NCI-H510A treated with DMSO at 0.1 percent for 48 hours (cell line): ENCODE measurements around the gene PRCD.
A peak's percentile ranks its signal among the peaks of the same experiment; 100 is the strongest.

ENCODE experiments used
- DNase-seq: peaks from one replicate; lab custom pipeline; 2025; lab: John Stamatoyannopoulos, UW

PRCD gene

GRCh38 chr17:76570877-76571471, 31.1 kb downstream of the PRCD start:
- DNase-seq: no peak

GRCh38 chr17:76572201-76572910, 32.5 kb downstream of the PRCD start:
- DNase-seq: no peak

- DNase-seq: no peak
Observed at GRCh38 chr17:76573096-76573495, 33.3 kb downstream of the PRCD start.

- no peak for DNase-seq
Observed at GRCh38 chr17:76574166-76574565, 34.3 kb downstream of the PRCD start.

GRCh38 chr17:76575570-76575969, 35.7 kb downstream of the PRCD start:
- DNase-seq: no peak

GRCh38 chr17:76576189-76576588, 36.3 kb downstream of the PRCD start:
- no peak for DNase-seq

GRCh38 chr17:76577876-76578275, 38.0 kb downstream of the PRCD start:
- DNase-seq: no peak

DNA sequence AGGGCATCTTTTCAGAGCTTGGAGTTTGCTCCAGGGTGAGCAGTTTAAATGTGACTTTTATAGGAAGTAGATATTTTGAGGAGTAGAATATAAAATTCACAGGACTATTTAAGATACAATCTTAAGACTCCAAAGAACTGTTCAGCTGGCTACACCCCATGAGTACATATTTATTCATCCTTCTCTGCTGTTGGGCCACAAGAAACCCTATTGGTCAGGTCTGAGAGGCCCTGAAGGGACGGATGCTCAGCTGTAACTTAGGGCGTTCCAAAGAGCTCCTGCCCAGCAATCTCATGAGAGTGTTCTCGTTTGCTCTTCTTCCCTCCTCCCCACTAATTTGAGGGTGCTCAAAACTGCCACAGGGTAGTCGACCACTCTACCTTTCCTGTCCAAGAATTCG, 38.5 kb downstream of the PRCD start:
- DNase-seq: no peak

- DNase-seq: no peak
Observed at GRCh38 chr17:76579281-76579680, 39.4 kb downstream of the PRCD start.

DNA sequence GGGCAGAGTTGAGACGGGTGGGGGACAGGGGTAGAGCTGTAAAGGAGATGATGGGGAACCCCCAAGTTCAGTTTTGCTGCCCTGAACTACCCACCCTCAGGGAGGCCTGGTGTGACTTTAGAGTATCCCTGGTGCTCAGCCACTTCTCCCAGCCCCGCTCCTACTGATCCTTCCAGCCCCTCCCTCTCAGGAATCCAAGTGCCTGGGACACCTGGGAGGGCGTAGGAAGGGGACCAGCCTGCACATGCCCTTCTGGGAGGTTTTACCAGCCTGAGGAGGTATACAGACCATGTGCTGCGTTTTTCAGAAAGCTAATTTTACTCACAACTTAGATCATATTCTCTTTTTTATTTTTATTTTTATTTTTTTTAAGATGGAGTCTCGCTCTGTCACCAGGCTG, 41.7 kb downstream of the PRCD start:
- no peak for DNase-seq

DNA sequence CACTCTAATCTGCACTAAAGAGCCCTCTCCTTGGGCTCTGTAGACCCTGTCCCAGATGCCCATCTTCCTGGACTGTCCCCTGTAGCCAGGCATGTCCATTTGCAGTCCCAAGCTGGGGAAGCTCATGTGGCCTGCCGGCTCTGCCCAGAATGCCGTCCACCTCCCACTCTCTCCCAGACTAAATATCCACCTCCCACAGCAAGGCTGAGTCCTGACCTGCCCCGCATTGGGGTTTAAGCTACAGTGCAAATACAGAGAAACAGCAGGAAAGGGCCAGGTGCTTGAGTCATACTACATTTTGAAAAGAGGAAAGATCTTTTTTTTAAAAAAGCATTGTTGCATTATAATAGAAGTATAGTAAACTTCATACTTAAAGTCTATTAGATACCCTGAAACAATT, 42.8 kb downstream of the PRCD start:
- no peak for DNase-seq

- DNase-seq: no peak
Observed at GRCh38 chr17:76584427-76585032, 44.7 kb downstream of the PRCD start.

GRCh38 chr17:76585033-76585648, 45.3 kb downstream of the PRCD start:
- DNase-seq: no peak

GRCh38 chr17:76585649-76586593, 46.1 kb downstream of the PRCD start, which contains the start of gene ST6GALNAC2:
Gene ST6GALNAC2, minus strand, starts transcription at chr17:76585860. Its CDS starts 52 bp downstream, at chr17:76585808.
- DNase-seq: peak; percentile 70

DNA sequence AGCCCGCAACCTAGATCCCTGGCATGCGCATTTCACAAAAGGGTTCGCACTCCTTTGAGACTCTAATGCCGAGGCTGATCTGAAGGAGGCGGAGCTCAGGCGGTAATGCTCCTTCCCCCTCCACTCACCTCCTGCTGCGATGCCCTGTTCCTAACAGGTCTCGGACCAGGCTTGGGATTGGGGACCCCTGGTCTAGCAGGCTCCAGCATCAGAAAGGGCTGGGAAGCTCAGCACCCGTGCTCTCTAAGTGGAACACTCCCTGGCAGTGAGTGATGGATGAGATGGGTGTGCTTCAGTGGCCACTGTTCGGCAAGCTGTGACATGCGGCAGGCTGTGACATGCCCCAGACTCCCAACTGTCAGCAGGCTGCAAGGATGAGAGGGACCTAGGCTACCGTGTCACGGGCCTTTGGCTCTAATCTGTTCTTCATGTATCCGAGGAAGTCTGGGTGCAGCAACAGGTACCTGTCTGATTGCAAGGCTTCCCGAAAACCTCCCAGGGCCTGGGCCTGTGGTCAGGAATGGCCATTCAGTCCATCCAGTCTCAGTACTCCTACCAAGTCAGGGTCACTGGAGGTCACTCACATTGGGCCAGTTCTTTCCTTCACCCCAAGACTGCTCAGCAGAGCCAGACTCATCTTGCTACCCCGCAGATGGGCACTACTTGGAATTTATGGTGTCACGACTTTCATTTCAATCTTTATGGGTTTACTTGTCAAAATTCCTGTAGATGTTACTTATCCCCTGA, 47.1 kb downstream of the PRCD start:
- peak; percentile 85 for DNase-seq

GRCh38 chr17:76588182-76588581, 48.3 kb downstream of the PRCD start:
- no peak for DNase-seq

DNA sequence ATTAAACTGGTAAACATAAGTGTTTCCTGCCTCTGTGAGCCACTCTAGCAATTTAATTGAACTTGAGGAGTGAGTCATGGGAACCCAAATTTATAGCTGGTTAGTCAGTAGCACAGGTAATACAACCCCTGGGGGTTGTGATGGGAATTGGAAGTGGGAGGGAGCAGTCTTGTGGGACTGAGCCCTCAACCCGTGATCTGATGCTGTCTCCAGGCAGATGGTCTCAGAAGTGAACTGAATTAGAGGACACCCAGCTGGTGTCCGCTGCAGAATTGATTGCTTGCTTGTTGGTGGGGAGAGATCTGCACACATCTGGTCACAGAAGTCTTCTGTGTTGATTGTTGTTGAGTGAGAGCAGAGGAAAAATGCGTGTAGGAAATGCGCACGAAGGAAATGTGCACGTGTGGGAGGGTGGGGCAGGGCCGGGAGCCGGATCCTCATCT, 53.6 kb downstream of the PRCD start:
- DNase-seq: peak; percentile 29

- no peak for DNase-seq
Observed at GRCh38 chr17:76593959-76594358, 54.1 kb downstream of the PRCD start.

DNA sequence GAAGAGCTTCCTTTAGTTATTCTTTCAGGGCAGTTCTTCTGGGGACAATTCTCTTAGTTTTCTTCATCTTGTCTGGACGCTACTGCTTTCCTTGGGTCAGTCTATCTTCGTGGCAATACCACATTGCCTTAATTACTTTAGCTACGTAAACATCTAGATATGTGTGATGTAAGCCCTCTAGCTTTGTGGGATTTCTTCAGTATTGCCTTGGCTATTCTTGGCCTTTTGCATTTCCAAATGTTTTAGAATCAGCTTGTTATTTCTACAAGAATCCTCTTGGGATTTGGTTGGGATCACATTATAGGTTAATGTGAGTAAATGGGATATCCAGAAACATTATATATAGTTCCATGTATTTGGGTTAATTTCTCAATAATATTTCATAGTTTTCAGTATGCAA, 54.8 kb downstream of the PRCD start:
- no peak for DNase-seq
